ENCODE results near the gene GTF2F1.
"Not testable (repeated sequence)": the region's sequence is repeated elsewhere in the genome, so short reads cannot be mapped to it uniquely, and the experiment has no call there.

Gene GTF2F1

GRCh38 chr19:6433165-6433564 is 40.2 kb upstream of the GTF2F1 start:
- Histone ChIP-seq H3K27me3 (no peaks in the 10 kb centered on the region), H3K9me3 (no peaks in the 10 kb centered on the region), H3K27ac (no peak overlapping the region), H3K36me3 (no peaks in the 10 kb centered on the region), H3K4me3 (ENCODE audit: low read depth in 1 of 2, low read length in 1 of 2) (no peak overlapping the region), H3K4me1 (ENCODE audit: control insufficient read depth in 1 of 2, insufficient read depth in 1 of 2, low read depth in 1 of 2, low read length in 1 of 2) (peaks cover 5 to 6% of the 10 kb centered on the region in 2 experiments)
- TF ChIP-seq CTCF (IDR thresholded peaks at IDR 0.05): no peak

GRCh38 chr19:6431891-6432290 is 38.9 kb upstream of the GTF2F1 start:
- Histone ChIP-seq H3K27me3 (no peaks in the 10 kb centered on the region), H3K27ac (no peak overlapping the region), H3K4me1 (ENCODE audit: control insufficient read depth in 1 of 2, insufficient read depth in 1 of 2, low read depth in 1 of 2, low read length in 1 of 2) (peaks cover 5 to 6% of the 10 kb centered on the region in 2 experiments), H3K4me3 (ENCODE audit: low read depth in 1 of 2, low read length in 1 of 2) (no peak overlapping the region), H3K9me3 (no peaks in the 10 kb centered on the region), H3K36me3 (no peaks in the 10 kb centered on the region)
- no peak for TF ChIP-seq CTCF (IDR thresholded peaks at IDR 0.05)

DNA sequence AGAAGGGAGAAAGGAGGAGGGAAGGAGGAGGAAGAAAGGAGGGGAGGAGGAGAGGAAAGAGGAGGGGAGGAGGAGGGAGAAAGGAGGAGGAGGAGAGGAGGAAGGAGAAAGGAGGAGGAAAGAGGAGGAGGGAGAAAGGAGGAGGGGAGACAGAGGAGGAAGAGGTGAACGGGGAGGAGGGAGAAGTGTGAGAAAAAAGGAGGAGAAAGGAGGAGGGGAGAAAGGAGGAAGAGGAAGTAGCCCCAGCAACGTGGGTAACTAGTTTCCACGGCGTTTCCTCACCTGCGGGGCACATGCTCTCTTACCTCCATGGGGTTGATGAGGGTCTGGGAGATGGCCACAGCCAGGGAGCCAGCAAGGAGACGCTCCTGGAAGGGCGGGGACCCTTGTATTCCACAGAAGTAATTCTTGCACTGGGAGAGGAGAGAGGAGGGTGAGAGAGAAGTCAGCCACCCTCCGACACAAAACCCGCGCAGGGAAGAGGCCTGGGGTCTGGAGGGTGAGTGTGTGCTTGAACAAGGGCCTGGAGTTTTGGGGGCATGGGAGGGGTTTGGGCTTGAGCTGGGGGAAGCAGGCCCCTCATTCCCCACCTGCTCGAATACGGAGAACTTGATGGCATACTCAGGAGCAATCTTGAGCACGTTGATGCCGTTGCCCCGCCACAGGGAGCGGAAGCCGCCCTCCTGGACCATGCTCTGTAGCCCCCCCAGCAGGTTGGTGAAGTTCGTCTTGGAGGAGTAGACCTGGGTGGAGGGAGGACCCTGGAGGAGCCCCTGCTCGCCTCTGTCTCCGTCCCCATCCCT is 36.7 kb upstream of the GTF2F1 start:
- Histone ChIP-seq H3K4me3 (ENCODE audit: low read depth in 1 of 2, low read length in 1 of 2) (no peak overlapping the region), H3K27ac (no peak overlapping the region), H3K4me1 (ENCODE audit: control insufficient read depth in 1 of 2, insufficient read depth in 1 of 2, low read depth in 1 of 2, low read length in 1 of 2) (peaks cover 12 to 14% of the 10 kb centered on the region in 2 experiments), H3K9me3 (no peaks in the 10 kb centered on the region), H3K27me3 (no peaks in the 10 kb centered on the region), H3K36me3 (no peaks in the 10 kb centered on the region)
- no peak for TF ChIP-seq CTCF (IDR thresholded peaks at IDR 0.05)

DNA sequence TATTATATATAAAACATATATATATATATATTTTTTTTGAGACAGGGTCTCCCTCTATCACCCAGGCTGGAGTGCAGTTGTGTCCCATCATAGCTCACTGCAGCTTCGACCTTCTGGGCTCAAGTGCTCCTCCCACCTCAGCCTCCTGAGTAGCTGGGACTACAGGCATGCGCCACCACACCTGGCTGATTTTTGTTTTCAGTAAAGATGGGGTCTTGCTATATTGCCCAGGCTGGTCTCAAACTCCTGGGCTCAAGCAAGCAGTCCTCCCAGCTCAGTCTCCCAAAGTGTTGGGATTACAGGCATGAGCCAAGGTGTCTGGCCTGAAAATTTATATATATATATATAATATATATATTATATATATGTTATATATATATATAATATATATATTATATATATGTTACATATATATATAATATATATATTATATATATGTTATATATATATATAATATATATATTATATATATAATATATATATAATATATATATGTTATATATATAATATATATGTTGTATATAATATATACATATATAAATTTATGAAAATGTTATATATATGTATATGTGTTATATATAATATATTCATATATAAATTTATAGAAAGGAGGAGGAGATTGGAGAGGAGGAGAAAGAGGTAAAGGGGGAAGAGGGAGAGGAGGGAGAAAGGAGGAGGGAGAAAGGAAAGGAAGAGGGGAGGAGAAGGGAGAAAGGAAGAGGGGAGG is 35.9 kb upstream of the GTF2F1 start:
- not testable (repeated sequence) for H3K4me3 ChIP-seq (ENCODE audit: low read depth in 1 of 2, low read length in 1 of 2); H3K27me3 ChIP-seq; H3K9me3 ChIP-seq; H3K36me3 ChIP-seq; H3K27ac ChIP-seq
- H3K4me1 ChIP-seq (ENCODE audit: control insufficient read depth in 1 of 2, insufficient read depth in 1 of 2, low read depth in 1 of 2, low read length in 1 of 2): peaks cover 14 to 16% of the 10 kb centered on the region in 2 experiments

DNA sequence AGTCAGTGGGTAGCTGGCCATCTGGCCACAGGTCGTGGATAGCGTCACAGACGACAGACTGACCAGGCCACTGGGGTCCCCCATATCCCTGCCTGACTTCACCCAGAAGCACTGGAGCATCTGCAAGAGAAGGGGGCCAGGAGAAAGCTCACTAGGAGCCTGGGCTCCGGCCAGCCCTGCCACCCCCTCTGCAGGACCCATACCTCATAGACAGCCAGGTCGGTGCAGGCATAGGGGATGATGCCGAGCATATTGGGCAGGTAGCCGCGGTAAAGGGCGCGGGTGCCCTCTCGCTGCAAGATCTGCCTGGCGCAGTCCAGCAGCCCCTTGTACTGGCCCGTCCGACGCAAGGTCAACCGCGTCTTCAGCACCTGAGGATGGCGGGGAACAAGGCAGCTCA is 34.2 kb upstream of the GTF2F1 start:
- Histone ChIP-seq H3K4me3 (ENCODE audit: low read depth in 1 of 2, low read length in 1 of 2) (no peak overlapping the region), H3K36me3 (no peaks in the 10 kb centered on the region), H3K4me1 (ENCODE audit: control insufficient read depth in 1 of 2, insufficient read depth in 1 of 2, low read depth in 1 of 2, low read length in 1 of 2) (peaks cover 24% of the 10 kb centered on the region in 2 experiments), H3K27me3 (no peaks in the 10 kb centered on the region), H3K27ac (no peak overlapping the region), H3K9me3 (no peaks in the 10 kb centered on the region)
- no peak for TF ChIP-seq CTCF (IDR thresholded peaks at IDR 0.05)
